Mesothelial cell of epicardium (in vitro differentiated cells): Measurements from ENCODE around the gene VEPH1. TPM values are rescaled to one million over a fixed set of nuclear protein-coding genes. Genes with fewer than 3 reads are reported as not detected.
A peak's percentile ranks its signal among the peaks of the same experiment; 100 is the strongest.

ENCODE experiments used
- DNase-seq, 2 experiments: peaks; one replicate each; pipeline ENCODE4 v3.0.0; 2021; ENCODE audit warnings: low spot score in 2 of 2; ENCODE audit not compliant: unreplicated experiment in 2 of 2
- H3K27ac Mint-ChIP-seq: 2 replicates; pipeline ENCODE4 v1.8.0; 2021; ENCODE audit warnings: mixed read lengths
- H3K27me3 Mint-ChIP-seq: 2 replicates; pipeline ENCODE4 v1.8.0; 2021; ENCODE audit warnings: low read depth, mixed read lengths
- H3K36me3 Mint-ChIP-seq: 2 replicates; pipeline ENCODE4 v1.8.0; 2021; ENCODE audit warnings: mixed read lengths
- H3K4me1 Mint-ChIP-seq: 2 replicates; pipeline ENCODE4 v1.8.0; 2021; ENCODE audit warnings: mixed read lengths
- H3K4me3 Mint-ChIP-seq: 2 replicates; pipeline ENCODE4 v1.8.0; 2021; ENCODE audit warnings: mild to moderate bottlenecking, moderate library complexity, mixed read lengths
- H3K9me3 Mint-ChIP-seq: 2 replicates; pipeline ENCODE4 v1.8.0; 2021; ENCODE audit warnings: mixed read lengths
- CTCF ChIP-seq: fragments of 200-600 bp; sonication (generic); IDR thresholded peaks from one replicate; pipeline ENCODE4 v1.5.0; 2021; ENCODE audit warnings: antibody characterized with exemption; ENCODE audit not compliant: unreplicated experiment
- total RNA-seq: library from RNA; stranded (reverse); gene quantifications from 3 replicates; pipeline ENCODE4 v1.2.1, GENCODE V29; 2021

Gene VEPH1
- total RNA-seq, 1 donor from 2014 or later: 10.2 TPM

- TF ChIP-seq CTCF: no peak
- H3K27me3 Mint-ChIP-seq: no peaks in the 10 kb centered on the region
- H3K4me1 Mint-ChIP-seq: peaks cover 26% of the 10 kb centered on the region
- H3K4me3 Mint-ChIP-seq: no peak overlapping the region
- H3K36me3 Mint-ChIP-seq: peaks cover 2% of the 10 kb centered on the region
- DNase-seq: no peak
- H3K9me3 Mint-ChIP-seq: no peaks in the 10 kb centered on the region
- peak overlapping the region; percentile 69 for H3K27ac Mint-ChIP-seq
Observed at GRCh38 chr3:157360044-157360443, 143.2 kb downstream of the VEPH1 start.

DNA sequence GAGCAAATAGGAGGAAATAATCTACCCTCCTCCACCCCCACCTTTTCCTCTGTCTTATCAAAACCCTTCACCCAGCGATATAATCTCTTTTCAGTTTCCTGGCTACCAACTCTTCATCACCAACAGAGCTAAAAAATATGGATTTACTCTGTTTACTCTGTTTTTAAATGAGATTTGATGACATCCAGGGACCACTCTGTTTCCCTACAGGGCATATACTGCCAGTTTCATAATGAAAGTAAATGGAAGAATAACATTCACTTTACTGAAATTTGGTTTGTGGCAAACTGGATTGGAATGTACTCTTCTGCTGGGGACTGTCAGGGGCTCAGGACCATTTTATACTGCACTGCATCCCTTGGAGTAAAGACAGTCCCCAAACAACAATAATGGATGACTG is 146.7 kb downstream of the VEPH1 start:
- H3K27me3 Mint-ChIP-seq: no peaks in the 10 kb centered on the region
- H3K4me1 Mint-ChIP-seq: peaks cover 16% of the 10 kb centered on the region
- no peak for TF ChIP-seq CTCF
- no peak overlapping the region for H3K4me3 Mint-ChIP-seq
- no peaks in the 10 kb centered on the region for H3K36me3 Mint-ChIP-seq
- DNase-seq: no peak
- H3K9me3 Mint-ChIP-seq: peaks cover 1% of the 10 kb centered on the region
- no peak overlapping the region for H3K27ac Mint-ChIP-seq

- Mint-ChIP-seq H3K4me3 (no peak overlapping the region), H3K9me3 (peaks cover 8% of the 10 kb centered on the region), H3K4me1 (peaks cover 13% of the 10 kb centered on the region), H3K27ac (no peak overlapping the region), H3K27me3 (no peaks in the 10 kb centered on the region), H3K36me3 (no peaks in the 10 kb centered on the region)
- no peak for DNase-seq
- no peak for TF ChIP-seq CTCF
Observed at GRCh38 chr3:157355276-157355675, 147.9 kb downstream of the VEPH1 start.

DNA sequence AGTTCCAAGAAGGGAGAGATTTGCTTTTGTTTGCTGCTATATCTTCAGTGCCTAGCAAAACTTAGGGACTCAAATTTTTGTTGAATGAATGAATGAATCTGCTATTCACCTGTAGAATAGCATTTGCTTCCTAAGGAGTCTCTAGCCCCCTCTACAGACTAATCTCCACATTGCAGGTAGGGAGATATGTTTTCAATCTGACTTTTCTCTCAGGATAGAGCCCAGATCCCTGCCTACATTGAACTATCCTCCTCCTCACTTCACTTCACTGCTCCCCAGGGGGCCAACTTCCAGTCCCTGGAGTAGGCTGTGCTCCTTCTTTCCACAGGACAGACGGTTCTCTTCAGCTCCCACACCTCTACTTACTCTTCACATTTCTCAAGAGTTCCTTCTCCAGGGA is 148.5 kb downstream of the VEPH1 start:
- H3K4me3 Mint-ChIP-seq: no peak overlapping the region

GRCh38 chr3:157354254-157354653 is 149.0 kb downstream of the VEPH1 start:
- DNase-seq: no peak
- no peak overlapping the region for H3K27ac Mint-ChIP-seq
- H3K36me3 Mint-ChIP-seq: no peaks in the 10 kb centered on the region
- peaks cover 6% of the 10 kb centered on the region for H3K4me1 Mint-ChIP-seq
- no peak for TF ChIP-seq CTCF
- H3K27me3 Mint-ChIP-seq: no peaks in the 10 kb centered on the region
- H3K9me3 Mint-ChIP-seq: peaks cover 18% of the 10 kb centered on the region
- no peak overlapping the region for H3K4me3 Mint-ChIP-seq

More for the DNA sequence above, 148.5 kb downstream of the VEPH1 start:
- peaks cover 14% of the 10 kb centered on the region for H3K9me3 Mint-ChIP-seq
- H3K4me1 Mint-ChIP-seq: peaks cover 9% of the 10 kb centered on the region
- H3K36me3 Mint-ChIP-seq: no peaks in the 10 kb centered on the region
- no peak for TF ChIP-seq CTCF
- no peak overlapping the region for H3K27ac Mint-ChIP-seq
- no peaks in the 10 kb centered on the region for H3K27me3 Mint-ChIP-seq
- DNase-seq: no peak

DNA sequence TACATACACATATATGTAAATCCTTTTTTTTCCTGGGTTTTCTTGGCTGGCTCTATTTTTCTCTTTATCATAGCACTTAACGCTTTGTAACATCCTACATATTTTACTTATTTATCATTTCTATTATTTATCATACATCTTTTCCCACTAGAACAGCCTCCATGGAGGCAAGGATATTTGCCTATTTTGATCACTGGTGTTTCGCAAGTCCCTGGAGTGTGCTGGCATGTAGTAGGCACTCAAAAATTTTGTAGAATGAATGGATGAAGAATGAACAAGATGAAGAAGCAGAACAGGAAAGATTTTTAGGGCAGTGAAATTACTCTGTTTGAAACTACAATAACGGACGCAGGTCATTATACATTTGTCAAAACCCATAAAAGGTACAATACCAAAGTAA is 149.6 kb downstream of the VEPH1 start:
- no peak for DNase-seq
- peaks cover 4% of the 10 kb centered on the region for H3K4me1 Mint-ChIP-seq
- peaks cover 21% of the 10 kb centered on the region for H3K9me3 Mint-ChIP-seq
- no peaks in the 10 kb centered on the region for H3K27me3 Mint-ChIP-seq
- no peaks in the 10 kb centered on the region for H3K36me3 Mint-ChIP-seq
- no peak overlapping the region for H3K27ac Mint-ChIP-seq
- no peak for TF ChIP-seq CTCF
- H3K4me3 Mint-ChIP-seq: no peak overlapping the region
